Vagina (tissue), 2 donors: ENCODE data around the gene PAX1.

Experiments used
- CTCF ChIP-seq, 3 experiments: fragments of 450-650 bp in 2 of 3; fragments of 200-600 bp in 1 of 3; sonication (generic) in 1 of 3; IDR thresholded peaks; one replicate each; pipeline ENCODE4 v1.5.1; 2017 to 2019; ENCODE audit warnings: antibody characterized with exemption in 3 of 3, mild to moderate bottlenecking in 2 of 3, moderate library complexity in 2 of 3
- POLR2A ChIP-seq, 2 donors: fragments of 450-650 bp; IDR thresholded peaks; one replicate each; pipeline ENCODE4 v1.6.1; 2017; ENCODE audit warnings: antibody characterized with exemption in 2 of 2, mild to moderate bottlenecking in 2 of 2, moderate library complexity in 2 of 2
- POLR2AphosphoS5 ChIP-seq, 2 donors: sonication (generic); formaldehyde crosslinking; IDR thresholded peaks; one replicate each; pipeline ENCODE4 v1.9.0; 2017; ENCODE audit warnings: antibody characterized with exemption in 2 of 2, mild to moderate bottlenecking in 2 of 2, low read depth in 1 of 2; ENCODE audit not compliant: insufficient read depth in 1 of 2

GRCh38 chr20:21709535-21709904 is 4.1 kb downstream of the PAX1 start:
- TF ChIP-seq POLR2AphosphoS5 (IDR thresholded peaks at IDR 0.05; ENCODE audit: insufficient read depth in 1 of 2, low read depth in 1 of 2) = no peak
- no peak for TF ChIP-seq POLR2A (IDR thresholded peaks at IDR 0.05)
- TF ChIP-seq CTCF (IDR thresholded peaks at IDR 0.05) = no peak
